NOMO-1 (cell line): ENCODE results near the gene DZIP1.
"Not testable (repeated sequence)": the region's sequence is repeated elsewhere in the genome, so short reads cannot be mapped to it uniquely, and the experiment has no call there.

ENCODE experiments used
- DNase-seq, 2 experiments: peaks; one replicate each; lab custom pipeline; 2025; ENCODE audit not compliant: unreplicated experiment in 2 of 2; lab: John Stamatoyannopoulos, UW

DZIP1 gene

GRCh38 chr13:95644601-95645052 is at the start of gene DZIP1:
Gene DZIP1 (minus strand): TSS chr13:95644706. CDS start chr13:95642029, 2,677 bp downstream.
- DNase-seq = peak; percentile 20 to 31

GRCh38 chr13:95690986-95691385 is 46.5 kb upstream of the DZIP1 start:
- not testable (repeated sequence) for DNase-seq

GRCh38 chr13:95689582-95689926 is 45.0 kb upstream of the DZIP1 start:
- no peak for DNase-seq

- DNase-seq = not testable (repeated sequence)
Observed at GRCh38 chr13:95684960-95685359, 40.5 kb upstream of the DZIP1 start.

- no peak for DNase-seq
Observed at GRCh38 chr13:95684418-95684817, 39.9 kb upstream of the DZIP1 start.

GRCh38 chr13:95679722-95680121 is 35.2 kb upstream of the DZIP1 start:
- DNase-seq = peak; percentile 24 to 52

- peak in 1 of 2 experiments; percentile 4 for DNase-seq
Observed at GRCh38 chr13:95678967-95679366, 34.5 kb upstream of the DZIP1 start.

- peak in 1 of 2 experiments; percentile 29 for DNase-seq
Observed at GRCh38 chr13:95677564-95678266, 33.2 kb upstream of the DZIP1 start.

- DNase-seq = peak; percentile 97 to 99
Observed at GRCh38 chr13:95676762-95677563, 32.5 kb upstream of the DZIP1 start, which contains the start of gene DNAJC3. Gene DNAJC3 (plus strand): TSS chr13:95677139. CDS start chr13:95677256, 117 bp downstream.

- peak; percentile 35 to 62 for DNase-seq
Observed at GRCh38 chr13:95676105-95676761, 31.7 kb upstream of the DZIP1 start.

GRCh38 chr13:95671597-95671996 is 27.1 kb upstream of the DZIP1 start:
- no peak for DNase-seq

GRCh38 chr13:95667235-95667634 is 22.7 kb upstream of the DZIP1 start:
- DNase-seq = not testable (repeated sequence)

GRCh38 chr13:95660981-95661581 is 16.6 kb upstream of the DZIP1 start:
- DNase-seq = peak in 1 of 2 experiments; percentile 56

GRCh38 chr13:95659500-95659899 is 15.0 kb upstream of the DZIP1 start:
- no peak for DNase-seq

- DNase-seq = no peak
Observed at GRCh38 chr13:95656386-95657015, 12.0 kb upstream of the DZIP1 start.

- DNase-seq = no peak
Observed at GRCh38 chr13:95652821-95653220, 8.3 kb upstream of the DZIP1 start.

GRCh38 chr13:95652244-95652764 is 7.8 kb upstream of the DZIP1 start:
- DNase-seq = no peak

GRCh38 chr13:95650696-95651095 is 6.2 kb upstream of the DZIP1 start:
- DNase-seq = peak; percentile 40 to 70

GRCh38 chr13:95647321-95647720 is 2.8 kb upstream of the DZIP1 start:
- no peak for DNase-seq

GRCh38 chr13:95643936-95644598 is 439 bp downstream of the DZIP1 start:
- no peak for DNase-seq
